Calu3 (cell line): ENCODE measurements around the gene DAB1. TPM values are rescaled to one million over a fixed set of nuclear protein-coding genes. Genes with fewer than 3 reads are reported as not detected.

Source experiments
- BruUV-seq: library from RNA; stranded (reverse); fragments of 400-500 nt; replicated peaks from 2 replicates; lab custom pipeline; 2021; lab: Mats Ljungman, UMichigan
- CTCF ChIA-PET: fragments of 300-600 bp; sonication (Branson Sonifier 250); formaldehyde crosslinking; loops from one replicate; lab custom pipeline; 2022; ENCODE audit warnings: antibody characterized with exemption; lab: Charles Lee
- DNase-seq: peaks from one replicate; pipeline ENCODE4 v3.0.0; 2022
- H3K27ac Mint-ChIP-seq: one replicate; pipeline ENCODE4 v1.8.0; 2022; ENCODE audit warnings: mixed read lengths; ENCODE audit not compliant: unreplicated experiment
- H3K27me3 Mint-ChIP-seq: one replicate; pipeline ENCODE4 v1.8.0; 2022; ENCODE audit warnings: mixed read lengths; ENCODE audit not compliant: unreplicated experiment
- H3K36me3 Mint-ChIP-seq: one replicate; pipeline ENCODE4 v1.8.0; 2022; ENCODE audit warnings: mild to moderate bottlenecking, moderate library complexity, mixed read lengths; ENCODE audit not compliant: insufficient read depth, unreplicated experiment
- H3K4me1 Mint-ChIP-seq: one replicate; pipeline ENCODE4 v1.8.0; 2022; ENCODE audit warnings: mild to moderate bottlenecking, low read depth, mixed read lengths; ENCODE audit not compliant: unreplicated experiment
- H3K4me3 Mint-ChIP-seq: one replicate; pipeline ENCODE4 v1.8.0; 2022; ENCODE audit warnings: mild to moderate bottlenecking, low read depth, moderate library complexity, mixed read lengths; ENCODE audit not compliant: unreplicated experiment
- H3K9me3 Mint-ChIP-seq: one replicate; pipeline ENCODE4 v1.8.0; 2022; ENCODE audit warnings: low read depth, mixed read lengths; ENCODE audit not compliant: unreplicated experiment
- intact Hi-C: fragments of 100-400 bp; cut with micrococcal nuclease; formaldehyde crosslinking; loops from one replicate; pipeline ENCODE4 v1.10.0; 2022; ENCODE audit not compliant: unreplicated experiment
- total RNA-seq: library from RNA; stranded (reverse); gene quantifications from 2 replicates; pipeline ENCODE4 v1.2.3, GENCODE V29; 2022
- TF ChIP-seq, protein P1 (sequence below): fragments of 200-600 bp; IDR thresholded peaks from one replicate; pipeline ENCODE4 v1.8.0; 2022; ENCODE audit warnings: antibody characterized with exemption; ENCODE audit not compliant: unreplicated experiment

DAB1 gene
- total RNA-seq, 1 experiment from 2014 or later: not detected

DNA sequence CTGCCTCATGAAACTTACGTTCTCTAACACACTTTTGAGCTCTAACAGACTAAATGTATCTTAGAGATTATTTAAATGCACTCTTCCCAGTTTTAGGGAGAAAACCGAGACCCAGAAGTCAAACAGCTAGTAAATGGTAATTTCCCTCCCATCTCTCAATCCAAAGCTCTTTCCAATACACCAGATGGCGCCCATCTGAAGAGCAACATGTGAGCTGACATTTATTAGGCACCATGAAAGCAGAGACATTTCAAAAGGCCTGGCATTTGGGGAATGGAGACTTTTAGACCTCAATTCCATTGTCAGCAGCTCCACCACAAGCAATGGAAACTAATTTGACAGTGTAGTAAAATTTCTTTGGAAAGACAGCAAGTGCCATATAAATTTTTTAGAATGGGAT lies 191.4 kb downstream of the DAB1 start:
- peaks cover 5% of the 10 kb centered on the region for H3K9me3 Mint-ChIP-seq
- no peaks in the 10 kb centered on the region for H3K27me3 Mint-ChIP-seq
- no TSS peak for BruUV-seq
- intact Hi-C loops: no loop called here
- TF ChIP-seq, protein P1, sequence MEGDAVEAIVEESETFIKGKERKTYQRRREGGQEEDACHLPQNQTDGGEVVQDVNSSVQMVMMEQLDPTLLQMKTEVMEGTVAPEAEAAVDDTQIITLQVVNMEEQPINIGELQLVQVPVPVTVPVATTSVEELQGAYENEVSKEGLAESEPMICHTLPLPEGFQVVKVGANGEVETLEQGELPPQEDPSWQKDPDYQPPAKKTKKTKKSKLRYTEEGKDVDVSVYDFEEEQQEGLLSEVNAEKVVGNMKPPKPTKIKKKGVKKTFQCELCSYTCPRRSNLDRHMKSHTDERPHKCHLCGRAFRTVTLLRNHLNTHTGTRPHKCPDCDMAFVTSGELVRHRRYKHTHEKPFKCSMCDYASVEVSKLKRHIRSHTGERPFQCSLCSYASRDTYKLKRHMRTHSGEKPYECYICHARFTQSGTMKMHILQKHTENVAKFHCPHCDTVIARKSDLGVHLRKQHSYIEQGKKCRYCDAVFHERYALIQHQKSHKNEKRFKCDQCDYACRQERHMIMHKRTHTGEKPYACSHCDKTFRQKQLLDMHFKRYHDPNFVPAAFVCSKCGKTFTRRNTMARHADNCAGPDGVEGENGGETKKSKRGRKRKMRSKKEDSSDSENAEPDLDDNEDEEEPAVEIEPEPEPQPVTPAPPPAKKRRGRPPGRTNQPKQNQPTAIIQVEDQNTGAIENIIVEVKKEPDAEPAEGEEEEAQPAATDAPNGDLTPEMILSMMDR: no peak
- no peak overlapping the region for H3K27ac Mint-ChIP-seq
- H3K36me3 Mint-ChIP-seq: no peaks in the 10 kb centered on the region
- no peak for DNase-seq
- H3K4me1 Mint-ChIP-seq: no peaks in the 10 kb centered on the region
- CTCF ChIA-PET: interaction anchor here (0.6 to 0.7 kb wide), 2 partner anchors 551 to 829 kb away, joined by 3 to 5 read pairs; no protein-coding TSS in a partner anchor
- no peak overlapping the region for H3K4me3 Mint-ChIP-seq

DNA sequence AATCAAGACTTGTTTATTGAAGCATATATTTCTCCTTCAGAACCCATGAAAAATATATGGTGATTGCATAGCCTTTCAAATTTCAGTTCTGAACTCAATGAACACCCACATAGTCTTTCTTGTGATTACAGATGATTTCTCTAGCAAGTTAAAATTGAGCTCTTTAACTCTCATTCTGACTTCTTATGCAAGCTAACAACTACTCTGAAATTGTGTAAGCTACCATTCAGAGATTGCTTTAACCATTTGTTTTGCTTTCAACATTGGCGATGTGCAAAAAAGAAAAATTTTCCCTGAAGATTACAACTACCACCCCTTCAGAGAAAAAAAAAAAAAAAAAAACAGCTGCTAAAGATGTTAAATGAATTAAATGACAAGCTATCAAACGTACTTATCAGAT lies 193.9 kb downstream of the DAB1 start:
- CTCF ChIA-PET: no interaction called here
- no peak overlapping the region for H3K27ac Mint-ChIP-seq
- no peak overlapping the region for H3K4me3 Mint-ChIP-seq
- no TSS peak for BruUV-seq
- TF ChIP-seq, protein P1: no peak
- H3K4me1 Mint-ChIP-seq: no peaks in the 10 kb centered on the region
- H3K27me3 Mint-ChIP-seq: no peaks in the 10 kb centered on the region
- no peaks in the 10 kb centered on the region for H3K36me3 Mint-ChIP-seq
- DNase-seq: no peak
- intact Hi-C loops: no loop called here
- H3K9me3 Mint-ChIP-seq: peaks cover 9% of the 10 kb centered on the region

DNA sequence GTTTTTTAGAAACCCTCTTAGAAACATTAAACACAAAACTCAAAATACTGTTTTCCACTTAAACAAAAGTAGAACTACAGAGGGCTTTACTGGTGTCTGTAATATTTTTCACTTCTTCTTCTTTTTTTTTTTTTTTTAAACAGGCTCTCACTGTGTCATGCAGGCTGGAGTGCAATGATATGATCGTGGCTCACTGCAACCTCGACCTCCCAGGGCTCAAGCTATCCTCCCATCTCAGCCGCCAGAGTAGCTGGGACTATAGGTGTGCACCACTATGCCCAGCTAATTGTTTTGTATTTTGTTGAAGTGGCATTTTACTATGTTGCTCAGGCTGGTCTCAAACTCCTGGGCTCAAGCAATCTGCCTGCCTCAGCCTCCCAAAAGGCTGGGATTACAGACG lies 194.8 kb downstream of the DAB1 start:
- no peak for DNase-seq
- no peak overlapping the region for H3K4me3 Mint-ChIP-seq
- peaks cover 9% of the 10 kb centered on the region for H3K9me3 Mint-ChIP-seq
- TF ChIP-seq, protein P1: no peak
- BruUV-seq: no TSS peak
- H3K27me3 Mint-ChIP-seq: no peaks in the 10 kb centered on the region
- H3K4me1 Mint-ChIP-seq: no peaks in the 10 kb centered on the region
- intact Hi-C loops: no loop called here
- H3K36me3 Mint-ChIP-seq: no peaks in the 10 kb centered on the region
- CTCF ChIA-PET: no interaction called here
- no peak overlapping the region for H3K27ac Mint-ChIP-seq

DNA sequence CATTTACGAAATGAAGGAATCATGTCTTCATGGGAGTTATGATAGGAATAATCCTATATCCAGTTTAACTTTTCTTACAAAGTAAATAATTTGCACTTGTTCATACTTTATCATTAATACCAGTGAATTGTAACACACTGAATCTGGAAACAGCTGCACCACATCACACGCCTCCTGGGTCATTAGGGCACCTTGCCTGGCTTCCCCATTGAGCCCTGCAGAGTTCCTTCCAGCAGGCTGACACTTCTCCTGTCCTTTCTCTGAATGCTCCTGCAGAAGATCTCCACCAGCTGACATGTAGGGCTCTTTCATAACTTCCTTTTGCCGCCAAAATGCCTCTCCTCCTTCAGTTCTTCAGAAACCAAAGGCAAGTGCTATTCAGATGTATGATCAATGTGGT lies 201.1 kb downstream of the DAB1 start:
- intact Hi-C loops: no loop called here
- CTCF ChIA-PET: no interaction called here
- H3K9me3 Mint-ChIP-seq: peaks cover 9% of the 10 kb centered on the region
- H3K27me3 Mint-ChIP-seq: no peaks in the 10 kb centered on the region
- no peaks in the 10 kb centered on the region for H3K36me3 Mint-ChIP-seq
- TF ChIP-seq, protein P1: no peak
- no peaks in the 10 kb centered on the region for H3K4me1 Mint-ChIP-seq
- no peak for DNase-seq
- H3K4me3 Mint-ChIP-seq: no peak overlapping the region
- H3K27ac Mint-ChIP-seq: no peak overlapping the region
- no TSS peak for BruUV-seq
